HG03095 (cell line): ENCODE data around the gene ALAS1.

Experiments used
- ATAC-seq: cut with Tn5 transposase; IDR thresholded peaks from one replicate; pipeline ENCODE4 v1.9.1; 2021; ENCODE audit warnings: moderate library complexity; ENCODE audit not compliant: unreplicated experiment

Gene ALAS1

GRCh38 chr3:52248816-52249547 is 51.0 kb downstream of the ALAS1 start:
- no peak for ATAC-seq

DNA sequence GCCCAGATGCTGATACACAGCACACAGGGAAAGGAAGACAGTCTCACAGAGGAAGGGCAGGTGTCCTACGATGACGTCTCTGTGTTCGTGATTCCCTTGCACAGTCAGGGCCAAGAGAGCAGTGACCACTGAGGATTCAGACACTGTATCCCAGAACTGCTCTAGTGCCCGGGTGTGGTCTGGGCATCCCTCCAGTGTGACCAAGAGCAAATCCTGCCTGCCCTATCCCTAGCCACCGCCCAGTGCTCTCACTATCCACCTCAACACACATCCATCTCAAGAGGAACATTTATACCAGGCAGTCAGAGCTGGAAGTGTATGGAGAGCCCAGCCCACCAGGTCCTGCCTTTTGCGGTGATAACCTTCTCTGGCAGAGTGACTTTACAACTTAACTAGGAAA is 51.7 kb downstream of the ALAS1 start:
- ATAC-seq, result no peak

GRCh38 chr3:52250122-52250521 is 52.2 kb downstream of the ALAS1 start:
- no peak for ATAC-seq

- ATAC-seq, result peak; percentile 80
These were observed 55.6 kb downstream of the ALAS1 start for GRCh38 chr3:52253314-52254304.

DNA sequence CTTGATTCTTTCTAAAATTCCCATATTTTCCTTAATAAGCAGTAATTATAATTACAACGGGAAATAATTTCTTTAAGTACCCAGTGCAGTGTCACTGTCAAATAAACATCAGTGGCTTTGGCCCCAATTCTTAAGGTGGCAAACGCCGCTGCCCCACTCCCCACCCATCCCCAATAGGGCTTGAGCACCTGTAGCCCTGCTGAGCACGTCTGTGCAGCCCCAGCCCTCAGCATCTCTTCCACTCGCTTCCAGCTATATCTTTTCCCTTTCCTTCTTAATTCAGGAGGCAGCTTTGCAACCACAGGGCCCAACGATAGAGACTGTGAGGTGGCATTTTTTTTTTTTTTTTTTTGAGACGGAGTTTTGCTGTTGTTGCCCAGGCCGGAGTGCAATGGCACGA is 56.6 kb downstream of the ALAS1 start:
- ATAC-seq, result no peak

DNA sequence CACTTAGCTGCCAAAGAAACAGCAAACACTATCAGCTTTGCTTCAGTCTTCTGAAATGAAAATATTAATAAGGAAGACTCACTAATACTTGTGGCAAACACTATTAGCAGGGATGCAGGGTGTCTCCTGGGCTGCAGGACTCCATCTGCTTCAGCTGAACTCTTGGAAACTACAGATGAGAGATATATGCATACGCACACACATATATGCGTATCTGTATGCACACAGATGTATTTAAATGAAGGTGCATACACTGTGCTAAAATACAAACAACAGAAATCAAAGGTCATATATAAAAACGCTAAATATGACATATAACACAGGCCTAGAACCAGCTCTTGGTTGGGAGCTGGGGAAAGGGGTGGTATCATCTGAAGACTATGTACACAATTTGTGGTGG is 58.2 kb downstream of the ALAS1 start:
- ATAC-seq, result no peak

GRCh38 chr3:52256622-52257021 is 58.7 kb downstream of the ALAS1 start:
- no peak for ATAC-seq

- no peak for ATAC-seq
These were observed 60.0 kb downstream of the ALAS1 start for GRCh38 chr3:52257911-52258310.

DNA sequence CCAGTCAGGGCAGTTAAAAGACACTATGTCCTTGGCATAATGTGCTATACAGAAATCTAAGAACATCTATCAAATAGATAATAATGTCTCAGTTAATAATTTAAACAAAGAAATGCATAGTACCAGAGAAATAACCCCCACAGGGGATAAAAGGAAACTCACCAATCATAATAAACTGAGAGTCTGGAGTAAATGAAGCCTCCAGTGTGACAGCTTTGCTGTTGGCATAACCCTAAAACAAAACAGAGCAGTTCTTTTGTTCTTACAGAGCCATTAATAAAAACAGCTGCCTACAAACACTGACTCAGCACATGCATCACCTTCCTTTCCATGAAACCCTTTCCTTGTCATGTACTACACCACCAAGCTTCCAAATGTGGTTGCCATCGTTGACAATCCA is 61.1 kb downstream of the ALAS1 start:
- no peak for ATAC-seq

DNA sequence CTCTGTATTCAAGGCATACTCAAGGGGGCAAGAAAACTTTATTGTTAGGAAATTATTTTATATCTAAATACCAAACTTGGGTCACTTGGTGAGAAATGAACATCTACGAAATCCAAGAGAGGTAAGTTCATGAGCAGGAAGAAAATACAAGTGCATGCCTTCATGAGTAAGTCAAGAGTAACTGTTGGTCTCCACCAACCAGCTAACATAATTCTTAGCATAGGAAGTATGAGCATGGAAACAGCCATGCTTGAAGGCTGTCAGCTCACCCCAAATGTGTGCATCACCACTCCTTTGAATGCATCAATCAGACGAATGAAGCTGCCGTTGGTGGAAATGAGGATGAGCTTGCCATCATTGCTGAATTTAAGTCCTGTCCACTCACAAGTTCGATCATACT is 61.5 kb downstream of the ALAS1 start:
- no peak for ATAC-seq

- no peak for ATAC-seq
These were observed 64.5 kb downstream of the ALAS1 start for GRCh38 chr3:52262447-52262846.
